Right atrium auricular region (tissue), 2 donors: ENCODE measurements around the gene FSCN2. TPM values are rescaled to one million over a fixed set of nuclear protein-coding genes. Genes with fewer than 3 reads are reported as not detected.

Experiments
- DNase-seq: peaks from one replicate; pipeline ENCODE4 v3.0.0-alpha.2; 2019; ENCODE audit warnings: low spot score
- H3K27ac ChIP-seq, 2 donors: fragments of 200-600 bp; sonication (generic); 1 replicate in 1 of 2; 2 replicates in 1 of 2; pipeline ENCODE4 v1.5.1; 2016 to 2019
- H3K27me3 ChIP-seq, 2 donors: fragments of 200-600 bp; sonication (generic); one replicate each; pipeline versions ENCODE4 v1.5.1 to v1.6.0; 2017 to 2019
- H3K36me3 ChIP-seq: fragments of 200-600 bp; sonication (generic); one replicate; pipeline ENCODE4 v1.5.1; 2016
- H3K4me1 ChIP-seq, 2 donors: fragments of 200-600 bp; sonication (generic); one replicate each; pipeline versions ENCODE4 v1.5.1 to v1.6.0; 2017 to 2019
- H3K4me3 ChIP-seq, 2 donors: fragments of 200-600 bp; sonication (generic); 1 replicate in 1 of 2; 2 replicates in 1 of 2; pipeline ENCODE4 v1.5.1; 2017 to 2019; ENCODE audit warnings: mild to moderate bottlenecking in 1 of 2, moderate library complexity in 1 of 2
- H3K9me3 ChIP-seq, 2 donors: fragments of 200-600 bp; sonication (generic); one replicate each; pipeline ENCODE4 v1.5.1; 2019
- CTCF ChIP-seq, 2 donors: fragments of 200-600 bp; sonication (generic); IDR thresholded peaks; one replicate each; pipeline ENCODE4 v1.5.1; 2019; ENCODE audit warnings: antibody characterized with exemption in 2 of 2
- total RNA-seq, 2 donors: library from RNA; depleted of rRNA; stranded (reverse); fragments of >200 nt; gene quantifications; one replicate each; pipeline ENCODE4 v1.1.0, GENCODE V29; 2016

Gene FSCN2
- total RNA-seq, 2 donors from 2014 or later, result 0.63 to 0.74 TPM

GRCh38 chr17:81539961-81540675 lies 11.9 kb downstream of the FSCN2 start:
- Histone ChIP-seq H3K27ac (no peak overlapping the region), H3K27me3 (peaks cover 6 to 19% of the 10 kb centered on the region in 2 donors), H3K4me1 (peaks cover 0 to 21% of the 10 kb centered on the region in 2 donors), H3K9me3 (no peaks in the 10 kb centered on the region), H3K36me3 (peaks cover 43% of the 10 kb centered on the region), H3K4me3 (no peak overlapping the region)
- no peak for DNase-seq
- no peak for TF ChIP-seq CTCF (IDR thresholded peaks at IDR 0.05)

- Histone ChIP-seq H3K9me3 (no peaks in the 10 kb centered on the region), H3K36me3 (peaks cover 47% of the 10 kb centered on the region), H3K27me3 (peaks cover 6 to 19% of the 10 kb centered on the region in 2 donors), H3K4me1 (peaks cover 0 to 21% of the 10 kb centered on the region in 2 donors), H3K27ac (no peak overlapping the region), H3K4me3 (no peak overlapping the region)
- TF ChIP-seq CTCF (IDR thresholded peaks at IDR 0.05), result no peak
- no peak for DNase-seq
Measured at GRCh38 chr17:81540676-81541027, 12.5 kb downstream of the FSCN2 start.

DNA sequence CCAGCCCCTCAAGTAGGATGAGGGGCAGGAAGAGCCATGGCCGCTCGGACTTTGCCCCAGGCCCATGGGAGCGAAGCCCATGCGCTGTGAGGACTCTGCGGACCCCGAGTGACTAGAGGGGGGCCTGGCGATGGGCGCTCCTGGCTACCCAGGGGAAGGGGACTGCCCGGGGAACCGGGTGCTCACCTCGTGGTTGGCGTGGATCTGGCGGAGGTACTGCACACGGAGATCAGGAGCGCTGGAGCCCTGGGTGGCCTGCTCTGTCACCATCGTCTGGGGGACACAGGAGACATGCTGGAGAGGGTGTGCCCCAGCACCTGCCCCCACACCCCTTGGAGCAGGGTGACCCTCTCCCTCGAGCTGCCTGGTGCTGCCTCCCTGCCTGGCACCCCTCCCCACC lies 12.9 kb downstream of the FSCN2 start:
- H3K27me3 ChIP-seq, result peaks cover 6 to 16% of the 10 kb centered on the region in 2 donors
- H3K27ac ChIP-seq, result no peak overlapping the region
- DNase-seq, result no peak
- H3K4me1 ChIP-seq, result peaks cover 0 to 18% of the 10 kb centered on the region in 2 donors
- no peaks in the 10 kb centered on the region for H3K9me3 ChIP-seq
- no peak for TF ChIP-seq CTCF (IDR thresholded peaks at IDR 0.05)
- H3K4me3 ChIP-seq, result no peak overlapping the region
- peaks cover 52% of the 10 kb centered on the region for H3K36me3 ChIP-seq

GRCh38 chr17:81542431-81543338 lies 14.5 kb downstream of the FSCN2 start:
- no peak for TF ChIP-seq CTCF (IDR thresholded peaks at IDR 0.05)
- Histone ChIP-seq H3K4me3 (no peak overlapping the region), H3K27ac (no peak overlapping the region), H3K27me3 (peaks cover 0 to 1% of the 10 kb centered on the region in 2 donors), H3K4me1 (peaks cover 0 to 2% of the 10 kb centered on the region in 2 donors), H3K9me3 (no peaks in the 10 kb centered on the region), H3K36me3 (peaks cover 67% of the 10 kb centered on the region)
- DNase-seq, result no peak

- Histone ChIP-seq H3K27ac (no peak overlapping the region), H3K4me3 (no peak overlapping the region), H3K9me3 (no peaks in the 10 kb centered on the region), H3K36me3 (peaks cover 72% of the 10 kb centered on the region), H3K27me3 (no peaks in the 10 kb centered on the region), H3K4me1 (no peaks in the 10 kb centered on the region)
- no peak for DNase-seq
- TF ChIP-seq CTCF (IDR thresholded peaks at IDR 0.05), result no peak
Measured at GRCh38 chr17:81543339-81543675, 15.1 kb downstream of the FSCN2 start.
